ENCODE data around the gene ATP2B1. TPM values are rescaled to one million over a fixed set of nuclear protein-coding genes. Genes with fewer than 3 reads are reported as not detected.

Gene ATP2B1
- total RNA-seq, 1 donor from 2014 or later, result 21.4 TPM

GRCh38 chr12:89575374-89575773 lies 133.3 kb downstream of the ATP2B1 start:
- intact Hi-C loops (cut with micrococcal nuclease), result no loop called here
- H3K27ac Mint-ChIP-seq, result no peak overlapping the region
- peaks cover 3% of the 10 kb centered on the region for H3K27me3 Mint-ChIP-seq (ENCODE audit: insufficient read depth)
- H3K36me3 Mint-ChIP-seq (ENCODE audit: low read depth), result no peaks in the 10 kb centered on the region
- H3K4me1 Mint-ChIP-seq (ENCODE audit: low read depth), result no peaks in the 10 kb centered on the region
- no peak overlapping the region for H3K4me3 Mint-ChIP-seq
- H3K9me3 Mint-ChIP-seq, result no peaks in the 10 kb centered on the region
- DNase-seq (ENCODE audit: low spot score), result no peak

- H3K4me1 Mint-ChIP-seq (ENCODE audit: low read depth), result no peaks in the 10 kb centered on the region
- peaks cover 3% of the 10 kb centered on the region for H3K27me3 Mint-ChIP-seq (ENCODE audit: insufficient read depth)
- no peaks in the 10 kb centered on the region for H3K36me3 Mint-ChIP-seq (ENCODE audit: low read depth)
- no peak overlapping the region for H3K4me3 Mint-ChIP-seq
- intact Hi-C loops (cut with micrococcal nuclease), result no loop called here
- H3K9me3 Mint-ChIP-seq, result no peaks in the 10 kb centered on the region
- no peak for DNase-seq (ENCODE audit: low spot score)
- no peak overlapping the region for H3K27ac Mint-ChIP-seq
Observed at GRCh38 chr12:89574736-89575208, 133.9 kb downstream of the ATP2B1 start.

GRCh38 chr12:89573051-89573810 lies 135.4 kb downstream of the ATP2B1 start:
- H3K36me3 Mint-ChIP-seq (ENCODE audit: low read depth), result no peaks in the 10 kb centered on the region
- peaks cover 6% of the 10 kb centered on the region for H3K27me3 Mint-ChIP-seq (ENCODE audit: insufficient read depth)
- no peak overlapping the region for H3K4me3 Mint-ChIP-seq
- H3K27ac Mint-ChIP-seq, result no peak overlapping the region
- H3K9me3 Mint-ChIP-seq, result no peaks in the 10 kb centered on the region
- intact Hi-C loops (cut with micrococcal nuclease), result no loop called here
- DNase-seq (ENCODE audit: low spot score), result no peak
- no peaks in the 10 kb centered on the region for H3K4me1 Mint-ChIP-seq (ENCODE audit: low read depth)

GRCh38 chr12:89571491-89572195 lies 137.0 kb downstream of the ATP2B1 start:
- no peak for DNase-seq (ENCODE audit: low spot score)
- Mint-ChIP-seq H3K9me3 (no peaks in the 10 kb centered on the region), H3K4me3 (no peak overlapping the region), H3K27me3 (ENCODE audit: insufficient read depth) (peaks cover 6% of the 10 kb centered on the region), H3K4me1 (ENCODE audit: low read depth) (peaks cover 7% of the 10 kb centered on the region), H3K27ac (no peak overlapping the region), H3K36me3 (ENCODE audit: low read depth) (no peaks in the 10 kb centered on the region)
- intact Hi-C loops (cut with micrococcal nuclease), result no loop called here

- intact Hi-C loops (cut with micrococcal nuclease), result no loop called here
- Mint-ChIP-seq H3K9me3 (no peaks in the 10 kb centered on the region), H3K4me3 (no peak overlapping the region), H3K27ac (no peak overlapping the region), H3K4me1 (ENCODE audit: low read depth) (peaks cover 14% of the 10 kb centered on the region), H3K36me3 (ENCODE audit: low read depth) (no peaks in the 10 kb centered on the region), H3K27me3 (ENCODE audit: insufficient read depth) (peaks cover 5% of the 10 kb centered on the region)
- no peak for DNase-seq (ENCODE audit: low spot score)
Observed at GRCh38 chr12:89568484-89568883, 140.2 kb downstream of the ATP2B1 start.

- H3K36me3 Mint-ChIP-seq (ENCODE audit: low read depth), result no peaks in the 10 kb centered on the region
- H3K27me3 Mint-ChIP-seq (ENCODE audit: insufficient read depth), result peaks cover 5% of the 10 kb centered on the region
- no peak overlapping the region for H3K27ac Mint-ChIP-seq
- DNase-seq (ENCODE audit: low spot score), result no peak
- intact Hi-C loops (cut with micrococcal nuclease), result loop anchor here (2.0 kb wide), 1 partner anchor 21 kb away; no protein-coding TSS in a partner anchor
- H3K4me3 Mint-ChIP-seq, result no peak overlapping the region
- H3K9me3 Mint-ChIP-seq, result no peaks in the 10 kb centered on the region
- peaks cover 14% of the 10 kb centered on the region for H3K4me1 Mint-ChIP-seq (ENCODE audit: low read depth)
Observed at GRCh38 chr12:89567691-89568239, 140.9 kb downstream of the ATP2B1 start.

- intact Hi-C loops (cut with micrococcal nuclease), result loop anchor here (2.0 kb wide), 1 partner anchor 22 kb away; no protein-coding TSS in a partner anchor
- DNase-seq (ENCODE audit: low spot score), result no peak
- Mint-ChIP-seq H3K36me3 (ENCODE audit: low read depth) (no peaks in the 10 kb centered on the region), H3K27ac (no peak overlapping the region), H3K4me1 (ENCODE audit: low read depth) (peaks cover 14% of the 10 kb centered on the region), H3K4me3 (no peak overlapping the region), H3K9me3 (no peaks in the 10 kb centered on the region), H3K27me3 (ENCODE audit: insufficient read depth) (peaks cover 5% of the 10 kb centered on the region)
Observed at GRCh38 chr12:89566615-89567014, 142.0 kb downstream of the ATP2B1 start.

GRCh38 chr12:89565002-89565401 lies 143.6 kb downstream of the ATP2B1 start:
- DNase-seq (ENCODE audit: low spot score), result no peak
- Mint-ChIP-seq H3K9me3 (no peaks in the 10 kb centered on the region), H3K27ac (no peak overlapping the region), H3K4me3 (no peak overlapping the region), H3K4me1 (ENCODE audit: low read depth) (peaks cover 14% of the 10 kb centered on the region), H3K36me3 (ENCODE audit: low read depth) (no peaks in the 10 kb centered on the region), H3K27me3 (ENCODE audit: insufficient read depth) (peaks cover 5% of the 10 kb centered on the region)
- intact Hi-C loops (cut with micrococcal nuclease), result no loop called here

GRCh38 chr12:89559753-89560152 lies 148.9 kb downstream of the ATP2B1 start:
- Mint-ChIP-seq H3K9me3 (peaks cover 4% of the 10 kb centered on the region), H3K36me3 (ENCODE audit: low read depth) (no peaks in the 10 kb centered on the region), H3K4me1 (ENCODE audit: low read depth) (no peaks in the 10 kb centered on the region), H3K27me3 (ENCODE audit: insufficient read depth) (peaks cover 2% of the 10 kb centered on the region), H3K27ac (no peak overlapping the region), H3K4me3 (no peak overlapping the region)
- no peak for DNase-seq (ENCODE audit: low spot score)
- intact Hi-C loops (cut with micrococcal nuclease), result no loop called here

GRCh38 chr12:89556976-89557375 lies 151.7 kb downstream of the ATP2B1 start:
- no peaks in the 10 kb centered on the region for H3K4me1 Mint-ChIP-seq (ENCODE audit: low read depth)
- H3K27ac Mint-ChIP-seq, result no peak overlapping the region
- H3K36me3 Mint-ChIP-seq (ENCODE audit: low read depth), result no peaks in the 10 kb centered on the region
- no peak for DNase-seq (ENCODE audit: low spot score)
- H3K4me3 Mint-ChIP-seq, result no peak overlapping the region
- intact Hi-C loops (cut with micrococcal nuclease), result no loop called here
- H3K27me3 Mint-ChIP-seq (ENCODE audit: insufficient read depth), result peaks cover 2% of the 10 kb centered on the region
- peaks cover 8% of the 10 kb centered on the region for H3K9me3 Mint-ChIP-seq

GRCh38 chr12:89552376-89552775 lies 156.3 kb downstream of the ATP2B1 start:
- no peaks in the 10 kb centered on the region for H3K4me1 Mint-ChIP-seq (ENCODE audit: low read depth)
- no peak for DNase-seq (ENCODE audit: low spot score)
- H3K9me3 Mint-ChIP-seq, result peaks cover 8% of the 10 kb centered on the region
- H3K36me3 Mint-ChIP-seq (ENCODE audit: low read depth), result no peaks in the 10 kb centered on the region
- no peak overlapping the region for H3K27ac Mint-ChIP-seq
- H3K27me3 Mint-ChIP-seq (ENCODE audit: insufficient read depth), result peaks cover 2% of the 10 kb centered on the region
- intact Hi-C loops (cut with micrococcal nuclease), result no loop called here
- H3K4me3 Mint-ChIP-seq, result no peak overlapping the region

GRCh38 chr12:89551747-89552146 lies 156.9 kb downstream of the ATP2B1 start:
- Mint-ChIP-seq H3K27ac (no peak overlapping the region), H3K4me1 (ENCODE audit: low read depth) (no peaks in the 10 kb centered on the region), H3K9me3 (peaks cover 8% of the 10 kb centered on the region), H3K27me3 (ENCODE audit: insufficient read depth) (peaks cover 2% of the 10 kb centered on the region), H3K36me3 (ENCODE audit: low read depth) (no peaks in the 10 kb centered on the region), H3K4me3 (no peak overlapping the region)
- intact Hi-C loops (cut with micrococcal nuclease), result no loop called here
- no peak for DNase-seq (ENCODE audit: low spot score)

GRCh38 chr12:89547101-89547500 lies 161.5 kb downstream of the ATP2B1 start:
- H3K27ac Mint-ChIP-seq, result no peak overlapping the region
- no peaks in the 10 kb centered on the region for H3K27me3 Mint-ChIP-seq (ENCODE audit: insufficient read depth)
- no peak overlapping the region for H3K4me3 Mint-ChIP-seq
- H3K9me3 Mint-ChIP-seq, result no peaks in the 10 kb centered on the region
- H3K36me3 Mint-ChIP-seq (ENCODE audit: low read depth), result no peaks in the 10 kb centered on the region
- H3K4me1 Mint-ChIP-seq (ENCODE audit: low read depth), result peaks cover 10% of the 10 kb centered on the region
- intact Hi-C loops (cut with micrococcal nuclease), result loop anchor here (10.0 kb wide), 2 partner anchors 628 to 708 kb away; no protein-coding TSS in a partner anchor
- no peak for DNase-seq (ENCODE audit: low spot score)

Measured in activated T-helper 1 cell treated with anti-CD3 and anti-CD28 coated beads, Interleukin-12 subunit alpha, Interleukin-12 subunit beta, Interleukin-2, Interleukin-4 antibody, amounts not matched to agents 30 ng/mL and 10 ng/mL and 1 ng/mL, durations not matched to agents 14 hours and 24 hours and 36 hours (primary cell).